ENCODE results near the gene TRAPPC4.

GRCh38 chr11:119046489-119046888 is 27.9 kb downstream of the TRAPPC4 start:
- TF ChIP-seq EZH2 (IDR thresholded peaks at IDR 0.05; ENCODE audit: low read length) (no peak), CTCF (optimal IDR thresholded peaks at IDR 0.05 in 1 of 3, IDR thresholded peaks at IDR 0.05 in 1 of 3, conservative IDR thresholded peaks at IDR 0.05 in 1 of 3; ENCODE audit: extremely low read depth in 1 of 3, insufficient read depth in 2 of 3, low read length in 3 of 3) (no peak)
